HUES64 (cell line): ENCODE measurements around the gene TREML1. TPM values are rescaled to one million over a fixed set of nuclear protein-coding genes. Genes with fewer than 3 reads are reported as not detected.

Experiments
- H3K27ac ChIP-seq: 2 replicates; pipeline ENCODE4 v1.7.0; 2013; ENCODE audit warnings: low read depth, low read length, inconsistent platforms
- H3K27me3 ChIP-seq: 2 replicates; pipeline ENCODE4 v1.6.1; 2013; ENCODE audit warnings: mild to moderate bottlenecking, low read length; ENCODE audit not compliant: insufficient read depth
- H3K36me3 ChIP-seq: 2 replicates; pipeline ENCODE4 v1.6.1; 2013; ENCODE audit warnings: mild to moderate bottlenecking, low read length; ENCODE audit not compliant: insufficient read depth
- H3K4me1 ChIP-seq: 2 replicates; pipeline ENCODE4 v1.6.1; 2013; ENCODE audit warnings: mild to moderate bottlenecking, low read length, moderate library complexity; ENCODE audit not compliant: insufficient read depth
- H3K4me3 ChIP-seq: 2 replicates; pipeline ENCODE4 v1.5.1; 2013; ENCODE audit warnings: mild to moderate bottlenecking, low read length, moderate library complexity
- H3K9ac ChIP-seq: 2 replicates; pipeline ENCODE4 v1.6.1; 2013; ENCODE audit warnings: mild to moderate bottlenecking, low read depth, low read length
- H3K9me3 ChIP-seq: 2 replicates; pipeline ENCODE4 v1.6.1; 2013; ENCODE audit warnings: low read depth, low read length; ENCODE audit not compliant: insufficient read depth
- WGBS: fragments of 150-250, 120-280 bp; methylation state at CpG from one replicate; pipeline ENCODE4 v1.1.7; 2013; ENCODE audit warnings: missing lambda C conversion rate; 5-methylcytosine and 5-hydroxymethylcytosine counted together
- polyA plus RNA-seq, 2 experiments: library from polyadenylated mRNA; stranded (reverse); fragments of 50-300 nt; gene quantifications; one replicate each; pipeline ENCODE4 v1.2.3, GENCODE V29; 2013

The TREML1 gene
- not detected for polyA plus RNA-seq (2013, experiment 1 of 2)
- polyA plus RNA-seq (2013, experiment 2 of 2): not detected

GRCh38 chr6:41153992-41154625 is at the start of gene TREML1:
TREML1 (minus strand) TSS chr6:41154347; CDS start chr6:41154288, 59 bp downstream.
- H3K27me3 ChIP-seq: no peaks in the 10 kb centered on the region
- WGBS: 87% methylated on average over 5 of the region's 5 CpGs
- no peak within 1 kb of the TSS for H3K9ac ChIP-seq
- no peaks in the 10 kb centered on the region for H3K9me3 ChIP-seq
- H3K4me1 ChIP-seq: peaks cover 4% of the 10 kb centered on the region; the same call in 1 of the 2 replicates
- no peak within 1 kb of the TSS for H3K27ac ChIP-seq
- no peaks in the 10 kb centered on the region for H3K36me3 ChIP-seq
- H3K4me3 ChIP-seq: no peak within 1 kb of the TSS

- no peak overlapping the region for H3K4me3 ChIP-seq
- peaks cover 10% of the 10 kb centered on the region; the same call in 1 of the 2 replicates for H3K4me1 ChIP-seq
- no peak overlapping the region for H3K9ac ChIP-seq
- no peaks in the 10 kb centered on the region for H3K36me3 ChIP-seq
- no peaks in the 10 kb centered on the region for H3K9me3 ChIP-seq
- no peak overlapping the region for H3K27ac ChIP-seq
- WGBS: 81% methylated on average over 8 of the region's 8 CpGs
- no peaks in the 10 kb centered on the region; the same call in 1 of the 2 replicates for H3K27me3 ChIP-seq
Observed at GRCh38 chr6:41201764-41202173, 47.6 kb upstream of the TREML1 start.

- no peak within 1 kb of the TSS for H3K9ac ChIP-seq
Observed at GRCh38 chr6:41200901-41201763, 47.0 kb upstream of the TREML1 start, which contains the start of gene TREML2. TREML2 (minus strand) TSS chr6:41201149; CDS start chr6:41201008, 141 bp downstream.

GRCh38 chr6:41200296-41200900 is 46.3 kb upstream of the TREML1 start:
- Histone ChIP-seq H3K4me3 (no peak overlapping the region), H3K27me3 (no peaks in the 10 kb centered on the region; the same call in 1 of the 2 replicates)

More at GRCh38 chr6:41200901-41201763, 47.0 kb upstream of the TREML1 start, which contains the start of gene TREML2:
- H3K9me3 ChIP-seq: no peaks in the 10 kb centered on the region
- no peak within 1 kb of the TSS for H3K27ac ChIP-seq
- peaks cover 10% of the 10 kb centered on the region; the same call in 1 of the 2 replicates for H3K4me1 ChIP-seq
- H3K4me3 ChIP-seq: no peak within 1 kb of the TSS
- no peaks in the 10 kb centered on the region; the same call in 1 of the 2 replicates for H3K27me3 ChIP-seq
- 81% methylated on average over 12 of the region's 12 CpGs for WGBS
- no peaks in the 10 kb centered on the region for H3K36me3 ChIP-seq

GRCh38 chr6:41199552-41200246 is 45.6 kb upstream of the TREML1 start:
- Histone ChIP-seq H3K4me1 (peaks cover 10% of the 10 kb centered on the region; the same call in 1 of the 2 replicates), H3K27ac (no peak overlapping the region), H3K36me3 (no peaks in the 10 kb centered on the region), H3K27me3 (no peaks in the 10 kb centered on the region; the same call in 1 of the 2 replicates), H3K9me3 (no peaks in the 10 kb centered on the region), H3K9ac (no peak overlapping the region), H3K4me3 (no peak overlapping the region)
- 90% methylated on average over 1 of the region's 1 CpG for WGBS

More at GRCh38 chr6:41200296-41200900, 46.3 kb upstream of the TREML1 start:
- Histone ChIP-seq H3K36me3 (no peaks in the 10 kb centered on the region), H3K9me3 (no peaks in the 10 kb centered on the region), H3K9ac (no peak overlapping the region), H3K4me1 (peaks cover 10% of the 10 kb centered on the region; the same call in 1 of the 2 replicates), H3K27ac (no peak overlapping the region)
- 94% methylated on average over 1 of the region's 2 CpGs for WGBS

- Histone ChIP-seq H3K36me3 (no peaks in the 10 kb centered on the region), H3K27ac (no peak overlapping the region), H3K9ac (no peak overlapping the region), H3K9me3 (no peaks in the 10 kb centered on the region), H3K4me3 (no peak overlapping the region), H3K27me3 (no peaks in the 10 kb centered on the region; the same call in 1 of the 2 replicates), H3K4me1 (peaks cover 10% of the 10 kb centered on the region; the same call in 1 of the 2 replicates)
- 92% methylated on average over 3 of the region's 3 CpGs for WGBS
Observed at GRCh38 chr6:41197234-41197633, 43.1 kb upstream of the TREML1 start.

- no peak overlapping the region for H3K27ac ChIP-seq
- H3K36me3 ChIP-seq: no peaks in the 10 kb centered on the region
- peaks cover 10% of the 10 kb centered on the region for H3K9me3 ChIP-seq
- no peaks in the 10 kb centered on the region; the same call in 1 of the 2 replicates for H3K27me3 ChIP-seq
- 92% methylated on average over 3 of the region's 3 CpGs for WGBS
- no peak overlapping the region for H3K4me3 ChIP-seq
- H3K9ac ChIP-seq: no peak overlapping the region
- H3K4me1 ChIP-seq: no peaks in the 10 kb centered on the region
Observed at GRCh38 chr6:41194386-41194785, 40.2 kb upstream of the TREML1 start.

- H3K36me3 ChIP-seq: no peaks in the 10 kb centered on the region
- no peaks in the 10 kb centered on the region; the same call in 1 of the 2 replicates for H3K27me3 ChIP-seq
- H3K4me3 ChIP-seq: no peak overlapping the region
- WGBS: 68% methylated on average over 5 of the region's 5 CpGs
- H3K27ac ChIP-seq: no peak overlapping the region
- H3K9ac ChIP-seq: no peak overlapping the region
- H3K4me1 ChIP-seq: no peaks in the 10 kb centered on the region
- peaks cover 14% of the 10 kb centered on the region for H3K9me3 ChIP-seq
Observed at GRCh38 chr6:41193884-41194283, 39.7 kb upstream of the TREML1 start.

- H3K27me3 ChIP-seq: no peaks in the 10 kb centered on the region; the same call in 1 of the 2 replicates
- no peaks in the 10 kb centered on the region for H3K4me1 ChIP-seq
- no peak overlapping the region for H3K4me3 ChIP-seq
- H3K9ac ChIP-seq: no peak overlapping the region
- H3K9me3 ChIP-seq: peaks cover 14% of the 10 kb centered on the region
- WGBS: 91% methylated on average over 5 of the region's 5 CpGs
- no peak overlapping the region for H3K27ac ChIP-seq
- no peaks in the 10 kb centered on the region for H3K36me3 ChIP-seq
Observed at GRCh38 chr6:41193171-41193734, 39.1 kb upstream of the TREML1 start.

- no peak overlapping the region for H3K4me3 ChIP-seq
- H3K9ac ChIP-seq: no peak overlapping the region
- no peaks in the 10 kb centered on the region for H3K36me3 ChIP-seq
- H3K27ac ChIP-seq: no peak overlapping the region
- no peaks in the 10 kb centered on the region for H3K27me3 ChIP-seq
- peaks cover 14% of the 10 kb centered on the region for H3K9me3 ChIP-seq
- WGBS: 34% methylated on average over 6 of the region's 6 CpGs
- no peaks in the 10 kb centered on the region for H3K4me1 ChIP-seq
Observed at GRCh38 chr6:41191569-41191968, 37.4 kb upstream of the TREML1 start.
